ENCODE measurements around the gene VCX. TPM values are rescaled to one million over a fixed set of nuclear protein-coding genes. Genes with fewer than 3 reads are reported as not detected.

VCX gene
- total and polyA plus RNA-seq, 4 donors, result not detected

DNA sequence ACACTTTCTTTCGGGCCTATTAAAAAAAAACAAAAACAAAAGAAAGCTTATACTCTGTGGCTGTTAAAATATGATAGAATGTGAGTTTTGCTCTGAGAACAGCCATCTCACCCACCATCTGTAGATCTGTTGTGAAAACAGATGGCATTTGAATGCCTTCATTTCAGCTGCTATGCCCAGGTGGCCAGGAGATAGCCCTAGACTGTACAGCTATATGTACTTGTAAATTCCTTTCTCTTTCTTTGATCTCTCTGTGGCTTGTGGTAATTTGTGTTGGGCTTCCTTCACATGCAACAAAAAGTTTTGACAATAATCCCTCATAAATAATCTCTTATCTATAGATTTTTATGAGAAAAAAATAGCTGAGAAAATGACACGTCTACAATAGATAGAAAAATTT, 46.2 kb downstream of the VCX start:
- intact Hi-C loops (cut with DNase I), result no loop called here
- no peak overlapping the region for H3K4me3 ChIP-seq (ENCODE audit: low read length in 2 of 2)
- no peak for DNase-seq
- H3K4me1 ChIP-seq (ENCODE audit: control insufficient read depth in 1 of 2, insufficient read depth in 2 of 2, low read length in 2 of 2), result no peaks in the 10 kb centered on the region
- 62 to 68% methylated on average over 2 of the region's 2 CpGs for WGBS, 2 donors
- no peaks in the 10 kb centered on the region for H3K36me3 ChIP-seq (ENCODE audit: control insufficient read depth in 1 of 2, insufficient read depth in 2 of 2, low read length in 1 of 2)
- H3K27ac ChIP-seq (ENCODE audit: low read depth in 1 of 2, low read length in 2 of 2), result no peak overlapping the region
- no peaks in the 10 kb centered on the region for H3K27me3 ChIP-seq (ENCODE audit: control insufficient read depth in 1 of 2, insufficient read depth in 2 of 2, low read length in 1 of 2)
- H3K9me3 ChIP-seq (ENCODE audit: control insufficient read depth, low read length), result no peaks in the 10 kb centered on the region
- ATAC-seq (ENCODE audit: low FRiP score), result no peak

- intact Hi-C loops (cut with DNase I), result no loop called here
- Histone ChIP-seq H3K27ac (ENCODE audit: low read depth in 1 of 2, low read length in 2 of 2) (no peak overlapping the region), H3K9me3 (ENCODE audit: control insufficient read depth, low read length) (no peaks in the 10 kb centered on the region), H3K36me3 (ENCODE audit: control insufficient read depth in 1 of 2, insufficient read depth in 2 of 2, low read length in 1 of 2) (no peaks in the 10 kb centered on the region), H3K4me1 (ENCODE audit: control insufficient read depth in 1 of 2, insufficient read depth in 2 of 2, low read length in 2 of 2) (no peaks in the 10 kb centered on the region), H3K27me3 (ENCODE audit: control insufficient read depth in 1 of 2, insufficient read depth in 2 of 2, low read length in 1 of 2) (no peaks in the 10 kb centered on the region), H3K4me3 (ENCODE audit: low read length in 2 of 2) (no peak overlapping the region)
- no peak for ATAC-seq (ENCODE audit: low FRiP score)
- DNase-seq, result no peak
- 53 to 56% methylated on average over 2 of the region's 2 CpGs for WGBS, 2 donors
Observed at GRCh38 chrX:7889680-7890079, 46.7 kb downstream of the VCX start.

DNA sequence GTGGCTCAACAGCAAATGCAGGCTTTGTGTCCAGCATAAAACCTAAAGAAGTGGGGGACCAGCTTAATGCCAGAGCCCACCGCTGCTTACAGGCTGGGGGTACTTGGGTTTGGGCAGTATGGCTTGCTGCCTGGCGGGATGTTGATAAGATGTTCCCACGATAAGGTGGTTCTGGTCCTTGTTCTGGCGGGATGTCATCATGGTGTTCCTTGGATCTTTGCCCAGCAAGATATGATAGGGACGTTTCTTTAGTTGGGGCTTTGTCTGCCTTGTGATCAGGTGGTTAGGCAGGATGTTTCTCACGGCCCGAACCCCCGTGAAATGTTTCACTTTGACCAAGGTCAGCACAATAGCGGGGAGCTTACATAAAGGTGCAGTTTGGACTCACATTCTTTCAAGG, 49.0 kb downstream of the VCX start:
- Histone ChIP-seq H3K4me3 (ENCODE audit: low read length in 2 of 2) (no peak overlapping the region), H3K4me1 (ENCODE audit: control insufficient read depth in 1 of 2, insufficient read depth in 2 of 2, low read length in 2 of 2) (no peaks in the 10 kb centered on the region), H3K27me3 (ENCODE audit: control insufficient read depth in 1 of 2, insufficient read depth in 2 of 2, low read length in 1 of 2) (no peaks in the 10 kb centered on the region), H3K36me3 (ENCODE audit: control insufficient read depth in 1 of 2, insufficient read depth in 2 of 2, low read length in 1 of 2) (no peaks in the 10 kb centered on the region), H3K9me3 (ENCODE audit: control insufficient read depth, low read length) (no peaks in the 10 kb centered on the region), H3K27ac (ENCODE audit: low read depth in 1 of 2, low read length in 2 of 2) (no peak overlapping the region)
- WGBS, 2 donors, result 39 to 53% methylated on average over 9 of the region's 9 CpGs
- DNase-seq (no peak), ATAC-seq (ENCODE audit: low FRiP score) (no peak)
- intact Hi-C loops (cut with DNase I), result no loop called here

Other genes with a start within 250 kb of the VCX start
- 1 to 10 TPM; 7.3 to 9.5 TPM for gene PNPLA4, start 84.2 kb downstream of the VCX start, total RNA-seq
- 1 to 10 TPM; 6.4 to 8.8 TPM for gene PNPLA4, start 84.2 kb downstream of the VCX start, polyA plus RNA-seq

All from aorta (tissue), 5 donors.